Kidney tubule cell (primary cell): Measurements from ENCODE around the gene SPRR2G.
"Not testable (repeated sequence)": the region's sequence is repeated elsewhere in the genome, so short reads cannot be mapped to it uniquely, and the experiment has no call there.

Source experiments
- DNase-seq: peaks from one replicate; pipeline ENCODE4 v3.0.0-alpha.2; 2018; ENCODE audit warnings: low spot score

Gene SPRR2G

GRCh38 chr1:153150846-153151245 lies at the start of gene SPRR2G:
Gene SPRR2G (minus strand): TSS chr1:153150890. CDS start chr1:153150110, 780 bp downstream.
- DNase-seq = no peak

GRCh38 chr1:153195216-153195615 lies 44.5 kb upstream of the SPRR2G start:
- DNase-seq = no peak

- DNase-seq = no peak
These were observed 43.8 kb upstream of the SPRR2G start for GRCh38 chr1:153194331-153195050.

- peak; percentile 10 for DNase-seq
These were observed 42.0 kb upstream of the SPRR2G start for GRCh38 chr1:153192697-153193096.

GRCh38 chr1:153190373-153190772 lies 39.7 kb upstream of the SPRR2G start:
- DNase-seq = no peak

- DNase-seq = not testable (repeated sequence)
These were observed 37.6 kb upstream of the SPRR2G start for GRCh38 chr1:153188301-153188700.

- no peak for DNase-seq
These were observed 29.9 kb upstream of the SPRR2G start for GRCh38 chr1:153180556-153180955.

- DNase-seq = no peak
These were observed 28.2 kb upstream of the SPRR2G start for GRCh38 chr1:153178922-153179321.

- DNase-seq = no peak
These were observed 23.9 kb upstream of the SPRR2G start for GRCh38 chr1:153174624-153175023.

GRCh38 chr1:153168686-153169085 lies 18.0 kb upstream of the SPRR2G start:
- no peak for DNase-seq

GRCh38 chr1:153155541-153155940 lies 4.9 kb upstream of the SPRR2G start:
- DNase-seq = no peak

- no peak for DNase-seq
These were observed 1.8 kb upstream of the SPRR2G start for GRCh38 chr1:153152481-153152880.

GRCh38 chr1:153141377-153141776 lies 9.3 kb downstream of the SPRR2G start:
- DNase-seq = no peak

GRCh38 chr1:153140484-153140883 lies 10.2 kb downstream of the SPRR2G start:
- no peak for DNase-seq

GRCh38 chr1:153133743-153134142 lies 16.9 kb downstream of the SPRR2G start:
- no peak for DNase-seq

- no peak for DNase-seq
These were observed 17.4 kb downstream of the SPRR2G start for GRCh38 chr1:153133267-153133666.

- not testable (repeated sequence) for DNase-seq
These were observed 22.0 kb downstream of the SPRR2G start for GRCh38 chr1:153128688-153129087.

GRCh38 chr1:153127296-153127695 lies 23.4 kb downstream of the SPRR2G start:
- no peak for DNase-seq

- no peak for DNase-seq
These were observed 25.2 kb downstream of the SPRR2G start for GRCh38 chr1:153125536-153125935.

GRCh38 chr1:153123793-153124192 lies 26.9 kb downstream of the SPRR2G start:
- DNase-seq = not testable (repeated sequence)

GRCh38 chr1:153122831-153123421 lies 27.8 kb downstream of the SPRR2G start:
- peak; percentile 33 for DNase-seq

GRCh38 chr1:153120945-153121344 lies 29.7 kb downstream of the SPRR2G start:
- no peak for DNase-seq

GRCh38 chr1:153119491-153119971 lies 31.2 kb downstream of the SPRR2G start:
- no peak for DNase-seq

- not testable (repeated sequence) for DNase-seq
These were observed 35.4 kb downstream of the SPRR2G start for GRCh38 chr1:153115264-153115663.
